ENCODE data around the gene AUTS2. TPM values are rescaled to one million over a fixed set of nuclear protein-coding genes. Genes with fewer than 3 reads are reported as not detected.

The AUTS2 gene
- total and polyA plus RNA-seq, 9 of the 15 experiments (the other 6 are each of a cell fraction or from before 2014, with no cell fraction given), result 0.58 TPM; not detected in 8

DNA sequence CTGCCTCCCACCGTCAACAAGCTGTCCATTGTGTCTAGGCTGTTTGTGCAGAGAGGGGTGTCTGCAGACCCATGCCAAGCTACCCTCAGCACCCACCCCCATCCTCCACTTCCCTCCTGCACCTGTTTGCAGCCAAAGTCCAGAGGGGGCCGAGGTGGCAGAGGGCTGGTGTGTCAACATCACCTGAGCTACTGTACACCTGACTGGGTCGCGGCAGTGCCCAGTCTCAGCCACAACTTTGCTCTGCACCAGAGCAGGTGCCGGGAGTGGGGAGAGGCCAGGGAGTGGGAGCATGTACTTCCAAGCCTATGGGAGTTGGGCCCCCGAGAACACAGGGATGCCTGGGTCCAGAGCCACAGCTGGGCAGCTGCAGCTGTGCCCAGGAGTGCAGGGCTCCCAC is 93.1 kb downstream of the AUTS2 start:
- no peak overlapping the region for H3K27ac ChIP-seq (ENCODE audit: extremely low read depth, low read depth, low read length)
- H3K4me1 ChIP-seq (replicated peaks in 1 of 2; ENCODE audit: control insufficient read depth in 2 of 2, insufficient read depth in 2 of 2, low read length in 2 of 2), result no peaks in the 10 kb centered on the region
- ATAC-seq, result no peak
- no peaks in the 10 kb centered on the region for H3K9me3 ChIP-seq (replicated peaks; ENCODE audit: control insufficient read depth, insufficient read depth, low read depth, low read length)
- H2AFZ ChIP-seq (ENCODE audit: low read depth, low read length), result no peak overlapping the region
- 0% methylated on average over 6 of the region's 6 CpGs for WGBS (ENCODE audit: insufficient coverage, low coverage, missing lambda C conversion rate)
- in situ Hi-C loops (cut with MboI) (loop anchor here (25.0 kb wide), 1 partner anchor 1246 kb away; no protein-coding TSS in a partner anchor), intact Hi-C loops (cut with micrococcal nuclease) (no loop called here)
- ChIA-PET POLR2A (interaction anchor here (0.7 kb wide), 1 partner anchor 68 kb away, joined by 3 read pairs; no protein-coding TSS in a partner anchor), CTCF (ENCODE audit: low intra/inter-chr PET ratio) (no interaction called here)
- H3K9me1 ChIP-seq (ENCODE audit: control insufficient read depth, insufficient read depth, low read length), result no peaks in the 10 kb centered on the region
- no peak overlapping the region for H3K4me2 ChIP-seq (ENCODE audit: insufficient read depth, low read length)
- H3K27me3 ChIP-seq (ENCODE audit: control insufficient read depth in 2 of 2, insufficient read depth in 2 of 2, low read length in 2 of 2), result no peaks in the 10 kb centered on the region
- no peak overlapping the region for H3K4me3 ChIP-seq
- DNase-seq (ENCODE audit: extremely low read depth in 1 of 4, low spot score in 3 of 4), result no peak
- no peaks in the 10 kb centered on the region for H3K79me2 ChIP-seq (ENCODE audit: control insufficient read depth, insufficient read depth, low read length)
- no peaks in the 10 kb centered on the region for H3K36me3 ChIP-seq (ENCODE audit: control insufficient read depth, insufficient read depth, low read length)
- no peak overlapping the region for H3K9ac ChIP-seq (ENCODE audit: insufficient read depth in 1 of 2, low read depth in 2 of 2, low read length in 2 of 2)
- no TSS peak for BruUV-seq (replicated peaks)
- FAIRE-seq, result no peak
- no peaks in the 10 kb centered on the region for H4K20me1 ChIP-seq (replicated peaks; ENCODE audit: control insufficient read depth, insufficient read depth, low read length)
- TF ChIP-seq DNMT1 (IDR thresholded peaks at IDR 0.05) (no peak), ZKSCAN3 (CRISPR knock-in tag; IDR thresholded peaks at IDR 0.05) (no peak), ZNF23 (CRISPR knock-in tag; IDR thresholded peaks at IDR 0.05) (no peak), ZNF586 (CRISPR knock-in tag; conservative IDR thresholded peaks at IDR 0.05) (no peak), CCNT2 (IDR thresholded peaks at IDR 0.05; ENCODE audit: borderline replicate concordance, extremely low read depth, insufficient read length, low read depth, low read length) (no peak), ZNF165 (CRISPR knock-in tag; IDR thresholded peaks at IDR 0.05; ENCODE audit: borderline replicate concordance) (no peak)
- TF ChIP-seq, protein P1, sequence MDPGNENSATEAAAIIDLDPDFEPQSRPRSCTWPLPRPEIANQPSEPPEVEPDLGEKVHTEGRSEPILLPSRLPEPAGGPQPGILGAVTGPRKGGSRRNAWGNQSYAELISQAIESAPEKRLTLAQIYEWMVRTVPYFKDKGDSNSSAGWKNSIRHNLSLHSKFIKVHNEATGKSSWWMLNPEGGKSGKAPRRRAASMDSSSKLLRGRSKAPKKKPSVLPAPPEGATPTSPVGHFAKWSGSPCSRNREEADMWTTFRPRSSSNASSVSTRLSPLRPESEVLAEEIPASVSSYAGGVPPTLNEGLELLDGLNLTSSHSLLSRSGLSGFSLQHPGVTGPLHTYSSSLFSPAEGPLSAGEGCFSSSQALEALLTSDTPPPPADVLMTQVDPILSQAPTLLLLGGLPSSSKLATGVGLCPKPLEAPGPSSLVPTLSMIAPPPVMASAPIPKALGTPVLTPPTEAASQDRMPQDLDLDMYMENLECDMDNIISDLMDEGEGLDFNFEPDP (CRISPR knock-in tag; IDR thresholded peaks at IDR 0.05), result no peak
- TF ChIP-seq, protein P2, sequence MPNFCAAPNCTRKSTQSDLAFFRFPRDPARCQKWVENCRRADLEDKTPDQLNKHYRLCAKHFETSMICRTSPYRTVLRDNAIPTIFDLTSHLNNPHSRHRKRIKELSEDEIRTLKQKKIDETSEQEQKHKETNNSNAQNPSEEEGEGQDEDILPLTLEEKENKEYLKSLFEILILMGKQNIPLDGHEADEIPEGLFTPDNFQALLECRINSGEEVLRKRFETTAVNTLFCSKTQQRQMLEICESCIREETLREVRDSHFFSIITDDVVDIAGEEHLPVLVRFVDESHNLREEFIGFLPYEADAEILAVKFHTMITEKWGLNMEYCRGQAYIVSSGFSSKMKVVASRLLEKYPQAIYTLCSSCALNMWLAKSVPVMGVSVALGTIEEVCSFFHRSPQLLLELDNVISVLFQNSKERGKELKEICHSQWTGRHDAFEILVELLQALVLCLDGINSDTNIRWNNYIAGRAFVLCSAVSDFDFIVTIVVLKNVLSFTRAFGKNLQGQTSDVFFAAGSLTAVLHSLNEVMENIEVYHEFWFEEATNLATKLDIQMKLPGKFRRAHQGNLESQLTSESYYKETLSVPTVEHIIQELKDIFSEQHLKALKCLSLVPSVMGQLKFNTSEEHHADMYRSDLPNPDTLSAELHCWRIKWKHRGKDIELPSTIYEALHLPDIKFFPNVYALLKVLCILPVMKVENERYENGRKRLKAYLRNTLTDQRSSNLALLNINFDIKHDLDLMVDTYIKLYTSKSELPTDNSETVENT (CRISPR knock-in tag; IDR thresholded peaks at IDR 0.05), result no peak
- TF ChIP-seq, protein P3, sequence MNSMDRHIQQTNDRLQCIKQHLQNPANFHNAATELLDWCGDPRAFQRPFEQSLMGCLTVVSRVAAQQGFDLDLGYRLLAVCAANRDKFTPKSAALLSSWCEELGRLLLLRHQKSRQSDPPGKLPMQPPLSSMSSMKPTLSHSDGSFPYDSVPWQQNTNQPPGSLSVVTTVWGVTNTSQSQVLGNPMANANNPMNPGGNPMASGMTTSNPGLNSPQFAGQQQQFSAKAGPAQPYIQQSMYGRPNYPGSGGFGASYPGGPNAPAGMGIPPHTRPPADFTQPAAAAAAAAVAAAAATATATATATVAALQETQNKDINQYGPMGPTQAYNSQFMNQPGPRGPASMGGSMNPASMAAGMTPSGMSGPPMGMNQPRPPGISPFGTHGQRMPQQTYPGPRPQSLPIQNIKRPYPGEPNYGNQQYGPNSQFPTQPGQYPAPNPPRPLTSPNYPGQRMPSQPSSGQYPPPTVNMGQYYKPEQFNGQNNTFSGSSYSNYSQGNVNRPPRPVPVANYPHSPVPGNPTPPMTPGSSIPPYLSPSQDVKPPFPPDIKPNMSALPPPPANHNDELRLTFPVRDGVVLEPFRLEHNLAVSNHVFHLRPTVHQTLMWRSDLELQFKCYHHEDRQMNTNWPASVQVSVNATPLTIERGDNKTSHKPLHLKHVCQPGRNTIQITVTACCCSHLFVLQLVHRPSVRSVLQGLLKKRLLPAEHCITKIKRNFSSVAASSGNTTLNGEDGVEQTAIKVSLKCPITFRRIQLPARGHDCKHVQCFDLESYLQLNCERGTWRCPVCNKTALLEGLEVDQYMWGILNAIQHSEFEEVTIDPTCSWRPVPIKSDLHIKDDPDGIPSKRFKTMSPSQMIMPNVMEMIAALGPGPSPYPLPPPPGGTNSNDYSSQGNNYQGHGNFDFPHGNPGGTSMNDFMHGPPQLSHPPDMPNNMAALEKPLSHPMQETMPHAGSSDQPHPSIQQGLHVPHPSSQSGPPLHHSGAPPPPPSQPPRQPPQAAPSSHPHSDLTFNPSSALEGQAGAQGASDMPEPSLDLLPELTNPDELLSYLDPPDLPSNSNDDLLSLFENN (IDR thresholded peaks at IDR 0.05; ENCODE audit: low read depth in 2 of 2, low read length in 2 of 2), result no peak
- TF ChIP-seq, protein P4, sequence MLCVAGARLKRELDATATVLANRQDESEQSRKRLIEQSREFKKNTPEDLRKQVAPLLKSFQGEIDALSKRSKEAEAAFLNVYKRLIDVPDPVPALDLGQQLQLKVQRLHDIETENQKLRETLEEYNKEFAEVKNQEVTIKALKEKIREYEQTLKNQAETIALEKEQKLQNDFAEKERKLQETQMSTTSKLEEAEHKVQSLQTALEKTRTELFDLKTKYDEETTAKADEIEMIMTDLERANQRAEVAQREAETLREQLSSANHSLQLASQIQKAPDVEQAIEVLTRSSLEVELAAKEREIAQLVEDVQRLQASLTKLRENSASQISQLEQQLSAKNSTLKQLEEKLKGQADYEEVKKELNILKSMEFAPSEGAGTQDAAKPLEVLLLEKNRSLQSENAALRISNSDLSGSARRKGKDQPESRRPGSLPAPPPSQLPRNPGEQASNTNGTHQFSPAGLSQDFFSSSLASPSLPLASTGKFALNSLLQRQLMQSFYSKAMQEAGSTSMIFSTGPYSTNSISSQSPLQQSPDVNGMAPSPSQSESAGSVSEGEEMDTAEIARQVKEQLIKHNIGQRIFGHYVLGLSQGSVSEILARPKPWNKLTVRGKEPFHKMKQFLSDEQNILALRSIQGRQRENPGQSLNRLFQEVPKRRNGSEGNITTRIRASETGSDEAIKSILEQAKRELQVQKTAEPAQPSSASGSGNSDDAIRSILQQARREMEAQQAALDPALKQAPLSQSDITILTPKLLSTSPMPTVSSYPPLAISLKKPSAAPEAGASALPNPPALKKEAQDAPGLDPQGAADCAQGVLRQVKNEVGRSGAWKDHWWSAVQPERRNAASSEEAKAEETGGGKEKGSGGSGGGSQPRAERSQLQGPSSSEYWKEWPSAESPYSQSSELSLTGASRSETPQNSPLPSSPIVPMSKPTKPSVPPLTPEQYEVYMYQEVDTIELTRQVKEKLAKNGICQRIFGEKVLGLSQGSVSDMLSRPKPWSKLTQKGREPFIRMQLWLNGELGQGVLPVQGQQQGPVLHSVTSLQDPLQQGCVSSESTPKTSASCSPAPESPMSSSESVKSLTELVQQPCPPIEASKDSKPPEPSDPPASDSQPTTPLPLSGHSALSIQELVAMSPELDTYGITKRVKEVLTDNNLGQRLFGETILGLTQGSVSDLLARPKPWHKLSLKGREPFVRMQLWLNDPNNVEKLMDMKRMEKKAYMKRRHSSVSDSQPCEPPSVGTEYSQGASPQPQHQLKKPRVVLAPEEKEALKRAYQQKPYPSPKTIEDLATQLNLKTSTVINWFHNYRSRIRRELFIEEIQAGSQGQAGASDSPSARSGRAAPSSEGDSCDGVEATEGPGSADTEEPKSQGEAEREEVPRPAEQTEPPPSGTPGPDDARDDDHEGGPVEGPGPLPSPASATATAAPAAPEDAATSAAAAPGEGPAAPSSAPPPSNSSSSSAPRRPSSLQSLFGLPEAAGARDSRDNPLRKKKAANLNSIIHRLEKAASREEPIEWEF (CRISPR knock-in tag; IDR thresholded peaks at IDR 0.05), result no peak
